NCI-H2107 (cell line): ENCODE results near the gene CCDC141.
"Not testable (repeated sequence)": the region's sequence is repeated elsewhere in the genome, so short reads cannot be mapped to it uniquely, and the experiment has no call there.

Experiments used
- DNase-seq: peaks from one replicate; lab custom pipeline; 2025; lab: John Stamatoyannopoulos, UW

The CCDC141 gene, protein sequence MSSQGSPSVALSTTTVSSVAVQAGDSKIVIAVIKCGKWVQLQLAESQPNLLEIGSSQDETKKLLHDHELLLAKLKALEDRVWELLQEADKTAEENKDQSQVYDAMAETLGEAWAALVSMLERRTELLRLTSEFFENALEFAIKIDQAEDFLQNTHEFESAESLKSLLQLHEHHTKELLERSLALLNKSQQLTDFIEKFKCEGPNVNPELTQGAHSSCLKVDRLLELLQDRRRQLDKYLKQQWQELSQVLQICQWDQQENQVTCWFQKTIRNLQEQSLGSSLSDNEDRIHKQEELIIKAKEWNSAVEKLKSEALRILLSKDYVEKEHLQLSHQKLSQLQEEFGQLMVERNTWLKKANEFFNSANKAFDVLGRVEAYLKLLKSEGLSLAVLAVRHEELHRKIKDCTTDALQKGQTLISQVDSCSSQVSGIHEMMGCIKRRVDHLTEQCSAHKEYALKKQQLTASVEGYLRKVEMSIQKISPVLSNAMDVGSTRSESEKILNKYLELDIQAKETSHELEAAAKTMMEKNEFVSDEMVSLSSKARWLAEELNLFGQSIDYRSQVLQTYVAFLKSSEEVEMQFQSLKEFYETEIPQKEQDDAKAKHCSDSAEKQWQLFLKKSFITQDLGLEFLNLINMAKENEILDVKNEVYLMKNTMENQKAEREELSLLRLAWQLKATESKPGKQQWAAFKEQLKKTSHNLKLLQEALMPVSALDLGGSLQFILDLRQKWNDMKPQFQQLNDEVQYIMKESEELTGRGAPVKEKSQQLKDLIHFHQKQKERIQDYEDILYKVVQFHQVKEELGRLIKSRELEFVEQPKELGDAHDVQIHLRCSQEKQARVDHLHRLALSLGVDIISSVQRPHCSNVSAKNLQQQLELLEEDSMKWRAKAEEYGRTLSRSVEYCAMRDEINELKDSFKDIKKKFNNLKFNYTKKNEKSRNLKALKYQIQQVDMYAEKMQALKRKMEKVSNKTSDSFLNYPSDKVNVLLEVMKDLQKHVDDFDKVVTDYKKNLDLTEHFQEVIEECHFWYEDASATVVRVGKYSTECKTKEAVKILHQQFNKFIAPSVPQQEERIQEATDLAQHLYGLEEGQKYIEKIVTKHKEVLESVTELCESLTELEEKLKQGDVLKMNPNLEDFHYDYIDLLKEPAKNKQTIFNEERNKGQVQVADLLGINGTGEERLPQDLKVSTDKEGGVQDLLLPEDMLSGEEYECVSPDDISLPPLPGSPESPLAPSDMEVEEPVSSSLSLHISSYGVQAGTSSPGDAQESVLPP (N-terminal part only)

DNA sequence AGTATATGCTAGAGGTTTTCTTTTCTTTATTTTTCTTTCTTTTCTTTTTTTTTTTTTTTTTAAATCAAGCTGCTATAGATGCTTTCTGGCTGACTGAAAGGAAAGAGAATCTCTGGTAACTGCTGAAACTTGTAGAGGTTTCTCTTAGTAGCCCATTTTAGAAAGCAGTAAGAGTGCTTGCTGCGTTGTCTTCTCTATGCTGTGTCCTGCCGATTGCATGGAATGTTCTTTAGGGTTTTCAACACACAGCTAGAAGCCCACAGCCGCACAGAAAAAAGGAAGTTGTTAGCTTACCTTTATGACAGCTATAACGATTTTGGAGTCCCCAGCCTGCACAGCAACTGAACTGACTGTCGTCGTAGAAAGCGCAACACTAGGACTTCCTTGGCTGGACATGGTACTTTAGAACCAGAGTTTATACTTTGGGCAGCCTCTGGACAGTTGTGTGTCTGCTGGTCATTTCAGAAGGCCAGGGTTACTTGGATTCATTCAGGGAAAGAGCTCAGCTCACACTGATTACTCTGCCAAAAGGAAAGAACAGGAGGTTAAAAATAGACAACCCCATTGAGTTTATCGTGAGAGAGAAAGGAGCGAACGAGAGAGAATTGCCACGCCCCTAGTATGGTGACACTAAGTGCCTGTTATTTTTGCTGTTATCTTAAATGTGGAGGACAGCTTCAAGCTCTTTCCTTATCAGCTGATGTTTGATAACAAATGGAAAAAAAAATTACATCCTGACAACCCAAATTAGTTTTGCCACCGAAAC is at the start of gene CCDC141:
TSS of gene CCDC141 (minus strand) at position 592 of the 766 bp plus-strand sequence. CDS start at position 396, 196 bp downstream.
- DNase-seq: no peak

GRCh38 chr2:179098080-179098689 is 48.2 kb upstream of the CCDC141 start:
- DNase-seq: no peak

DNA sequence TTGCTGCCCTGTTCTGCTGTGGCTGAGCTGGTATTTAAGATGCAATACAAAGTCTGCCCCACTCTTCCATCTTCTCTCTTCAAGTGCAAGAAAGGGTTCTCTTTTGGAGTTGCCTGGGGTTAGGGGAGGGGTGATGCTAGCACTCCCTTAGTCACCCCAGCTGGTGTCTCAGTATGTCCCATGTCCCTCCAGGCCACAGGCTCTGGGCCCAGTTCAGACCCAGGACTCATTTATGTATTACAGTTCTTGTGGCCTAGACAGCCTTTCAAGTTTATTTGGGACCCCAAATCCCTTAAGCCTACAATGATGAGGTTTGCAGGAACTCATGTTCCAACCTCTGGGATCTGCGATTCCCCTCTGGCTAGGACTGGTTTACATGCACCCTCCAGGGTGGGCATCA is 47.2 kb upstream of the CCDC141 start:
- DNase-seq: no peak

GRCh38 chr2:179096090-179096489 is 46.2 kb upstream of the CCDC141 start:
- no peak for DNase-seq

- not testable (repeated sequence) for DNase-seq
These were observed 43.0 kb upstream of the CCDC141 start for GRCh38 chr2:179092912-179093311.

DNA sequence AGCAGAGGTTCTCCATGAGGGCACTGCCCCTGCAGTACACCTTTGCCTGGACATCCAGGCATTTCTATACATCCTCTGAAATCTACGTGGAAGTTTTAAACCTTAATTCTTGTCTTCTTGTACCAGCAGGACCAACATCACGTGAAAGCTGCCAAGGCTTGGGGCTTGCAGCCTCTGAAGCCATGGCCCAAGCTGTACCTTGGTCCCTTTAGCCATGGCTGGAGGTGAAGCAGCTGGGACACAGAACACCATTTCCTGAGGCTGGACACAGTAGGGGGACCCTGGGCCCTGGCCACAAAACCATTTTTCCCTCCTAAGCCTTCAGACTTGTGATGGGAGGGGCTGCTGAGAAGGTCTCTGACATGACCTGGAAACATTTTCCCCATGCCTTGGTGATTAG is 32.8 kb upstream of the CCDC141 start:
- no peak for DNase-seq

DNA sequence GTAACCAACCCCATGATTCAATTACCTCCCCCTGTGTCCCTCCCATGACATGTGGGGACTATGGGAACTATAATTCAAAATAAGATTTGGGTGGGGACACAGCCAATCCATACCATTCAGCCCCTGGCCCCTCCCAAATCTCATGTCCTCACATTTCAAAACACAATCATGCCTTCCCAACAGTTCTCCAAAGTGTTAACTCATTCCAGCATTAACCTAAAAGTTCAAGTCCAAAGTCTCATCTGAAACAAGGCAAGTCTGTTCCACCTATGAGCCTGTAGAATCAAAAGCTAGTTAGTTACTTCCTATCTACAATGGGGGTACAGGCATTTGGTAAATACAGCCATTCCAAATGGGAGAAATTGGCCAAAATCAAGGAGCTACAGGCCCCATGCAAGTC is 32.0 kb upstream of the CCDC141 start:
- DNase-seq: no peak

GRCh38 chr2:179072527-179072926 is 22.6 kb upstream of the CCDC141 start:
- no peak for DNase-seq

DNA sequence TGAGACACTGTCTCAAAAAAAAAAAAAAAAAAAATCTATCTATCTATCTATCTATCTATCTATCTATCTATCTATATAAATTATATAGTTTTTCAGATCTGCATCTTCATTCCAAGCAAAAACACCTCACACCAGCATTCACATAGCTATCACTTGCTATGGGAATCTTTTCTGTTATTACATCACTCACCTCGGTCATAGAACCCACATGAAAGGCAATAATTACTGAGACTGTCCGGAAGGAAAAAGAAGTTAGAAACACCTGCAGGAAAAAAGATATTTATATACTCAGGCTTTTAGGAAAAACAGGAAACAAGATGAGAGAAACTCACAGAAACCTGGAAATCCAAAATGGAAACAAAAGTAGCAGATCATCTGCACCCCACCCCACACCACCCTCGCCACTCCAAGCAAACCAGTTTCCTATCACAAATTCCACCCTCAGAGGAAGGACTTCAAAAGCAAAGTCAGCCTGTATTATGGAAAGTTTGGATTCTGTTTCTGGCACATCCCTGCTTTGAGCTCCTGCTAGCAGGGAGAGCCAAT is 21.9 kb upstream of the CCDC141 start:
- no peak for DNase-seq

- DNase-seq: no peak
These were observed 21.0 kb upstream of the CCDC141 start for GRCh38 chr2:179070895-179071294.

- DNase-seq: no peak
These were observed 19.7 kb upstream of the CCDC141 start for GRCh38 chr2:179069685-179070084.

DNA sequence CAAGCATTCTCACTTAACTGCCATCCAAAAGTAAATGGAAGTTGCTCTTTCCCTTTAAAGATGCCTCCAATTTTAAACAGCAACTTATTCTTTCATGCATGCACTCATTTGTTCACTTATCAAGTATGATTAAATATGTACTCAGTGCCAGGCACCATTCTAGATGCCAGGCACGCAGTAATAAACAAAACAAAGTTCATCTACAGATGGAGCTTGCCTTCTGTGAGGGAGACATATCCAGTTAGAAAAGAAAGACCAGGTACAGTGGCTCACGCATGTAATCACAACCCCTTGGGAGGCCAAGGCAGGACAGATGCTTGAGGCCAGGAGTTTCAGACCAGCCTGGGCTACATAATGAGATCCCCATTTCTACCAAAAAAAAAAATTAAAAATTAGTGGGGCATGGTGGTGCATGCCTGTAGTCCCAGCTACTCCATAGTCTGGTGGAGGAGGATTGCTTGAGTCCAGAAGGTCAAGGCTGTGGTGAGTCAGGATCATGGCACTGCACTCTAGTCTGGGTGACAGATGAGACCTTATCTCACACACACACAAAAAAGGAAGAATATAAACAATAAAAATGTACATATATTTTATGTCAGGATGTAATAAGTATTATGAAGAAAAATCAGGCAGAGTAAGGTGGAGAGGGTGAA is 19.2 kb upstream of the CCDC141 start:
- no peak for DNase-seq

DNA sequence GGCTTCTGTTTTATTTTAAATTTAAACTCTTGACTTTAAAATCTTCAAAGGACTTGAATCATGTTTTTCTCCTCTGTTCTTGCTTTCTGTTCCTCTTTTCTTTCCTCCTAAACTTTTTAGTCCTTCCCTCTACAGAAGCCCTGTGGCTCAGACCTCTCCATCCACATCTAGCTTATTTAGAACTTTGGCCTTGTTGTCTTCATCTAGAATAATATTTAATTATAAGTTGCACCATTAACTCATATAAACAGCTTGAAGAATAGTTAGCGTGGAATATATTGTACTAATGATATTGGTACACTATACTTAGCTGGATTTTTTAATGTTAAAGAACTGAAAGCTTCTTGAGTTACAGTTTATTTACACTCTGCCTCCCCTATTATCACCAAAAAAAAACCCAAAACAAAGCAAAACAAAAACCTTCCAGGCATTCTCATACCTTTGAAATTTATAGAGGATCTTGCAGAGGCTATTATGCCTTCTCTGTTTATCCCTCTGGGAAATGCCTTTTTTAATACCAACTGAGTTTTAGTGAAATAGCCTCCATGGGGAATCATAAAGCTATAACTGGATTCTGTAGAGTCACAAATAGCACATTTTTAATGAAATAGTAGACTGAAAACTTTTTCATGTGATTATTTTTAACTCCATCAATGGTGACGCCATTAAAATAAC is 9.2 kb upstream of the CCDC141 start:
- DNase-seq: no peak

DNA sequence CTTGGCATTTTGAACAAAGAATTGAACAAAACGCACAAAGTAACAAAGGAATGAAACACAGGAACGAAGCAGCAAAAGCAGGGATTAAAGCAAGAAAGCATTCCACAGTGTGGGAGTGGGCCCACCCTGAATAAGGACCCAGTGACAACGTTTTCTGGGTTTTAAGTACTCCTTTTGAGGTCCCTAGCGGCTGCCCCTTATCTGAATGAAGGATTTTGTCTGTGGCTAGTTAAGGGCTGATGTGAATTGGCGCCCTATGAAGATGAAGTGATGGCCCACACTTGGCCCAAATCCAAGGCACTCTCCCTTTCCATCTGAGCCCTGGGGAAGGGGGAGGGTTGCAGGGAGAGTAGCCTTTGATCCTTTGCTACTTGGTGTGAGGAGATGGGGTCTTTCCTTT is 7.8 kb upstream of the CCDC141 start:
- DNase-seq: no peak

GRCh38 chr2:179053568-179053967 is 3.6 kb upstream of the CCDC141 start:
- DNase-seq: not testable (repeated sequence)

DNA sequence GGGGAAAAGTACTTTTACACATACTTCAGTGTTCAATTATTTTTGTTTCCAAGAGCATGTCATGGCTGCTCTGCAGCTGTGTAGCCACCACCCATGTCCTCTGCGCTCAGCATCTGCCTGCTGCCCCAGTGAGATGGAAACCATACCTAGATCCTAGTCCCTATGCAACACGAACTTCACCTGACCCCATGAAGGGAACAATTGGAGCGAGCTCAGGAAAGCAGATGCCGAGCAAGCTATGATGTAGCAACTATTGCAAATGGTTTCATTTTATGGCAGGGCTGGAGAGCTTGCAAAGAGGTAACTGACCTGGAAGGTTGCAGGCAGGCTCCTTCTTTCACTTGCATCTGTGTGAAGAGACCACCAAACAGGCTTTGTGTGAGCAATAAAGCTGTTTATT is 1.3 kb upstream of the CCDC141 start:
- no peak for DNase-seq

GRCh38 chr2:179050755-179051154 is 818 bp upstream of the CCDC141 start:
- no peak for DNase-seq

DNA sequence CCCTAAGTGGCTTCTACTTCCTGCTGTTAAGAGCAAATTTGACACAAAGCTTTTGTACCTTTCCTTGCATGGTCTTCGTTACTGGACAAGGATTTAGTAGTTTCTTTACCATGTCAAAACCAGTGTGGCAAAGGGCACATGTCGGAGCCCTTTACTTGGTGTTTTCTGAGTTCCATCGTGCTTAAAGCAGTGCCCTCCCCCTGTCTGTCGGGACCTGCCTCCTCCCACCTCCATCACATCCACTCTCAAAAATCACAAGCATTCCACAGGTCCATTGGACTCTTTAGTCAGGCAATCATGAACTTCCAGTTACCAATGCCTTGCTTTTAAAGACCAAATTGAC is 763 bp downstream of the CCDC141 start:
- no peak for DNase-seq

DNA sequence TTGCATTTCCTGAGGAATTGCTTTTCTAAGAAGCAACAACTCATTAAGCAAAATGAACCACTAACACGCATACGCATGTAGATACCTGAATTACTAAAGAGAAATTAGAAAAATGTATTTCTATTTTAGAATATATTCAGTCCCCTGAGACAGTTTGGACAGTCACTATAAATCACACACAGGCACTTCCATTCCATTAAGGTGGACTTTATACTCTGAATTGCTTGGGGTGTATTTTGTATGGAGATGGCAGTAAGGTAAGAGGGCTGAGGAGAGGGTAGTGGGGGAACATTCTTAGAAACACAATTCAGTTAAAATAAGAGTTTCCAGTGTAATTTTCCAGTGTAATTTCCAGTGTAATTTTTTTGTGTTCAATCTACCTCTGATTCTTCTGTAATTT is 1.8 kb downstream of the CCDC141 start:
- DNase-seq: no peak

DNA sequence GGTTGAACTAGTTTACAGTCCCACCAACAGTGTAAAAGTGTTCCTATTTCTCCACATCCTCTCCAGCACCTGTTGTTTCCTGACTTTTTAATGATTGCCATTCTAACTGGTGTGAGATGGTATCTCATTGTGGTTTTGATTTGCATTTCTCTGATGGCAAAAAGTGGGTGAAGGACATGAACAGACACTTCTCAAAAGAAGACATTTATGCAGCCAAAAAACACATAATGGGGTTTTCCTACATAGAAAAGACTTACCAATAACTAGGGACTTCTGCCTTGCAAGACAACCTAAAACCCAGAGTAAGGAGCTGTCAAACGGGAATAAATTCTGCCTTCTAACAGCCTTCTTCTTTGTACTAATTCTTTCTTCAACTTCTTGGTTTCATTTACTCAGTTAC is 4.3 kb downstream of the CCDC141 start:
- not testable (repeated sequence) for DNase-seq
